ENCODE measurements around the gene FUNDC1.

Gene FUNDC1

DNA sequence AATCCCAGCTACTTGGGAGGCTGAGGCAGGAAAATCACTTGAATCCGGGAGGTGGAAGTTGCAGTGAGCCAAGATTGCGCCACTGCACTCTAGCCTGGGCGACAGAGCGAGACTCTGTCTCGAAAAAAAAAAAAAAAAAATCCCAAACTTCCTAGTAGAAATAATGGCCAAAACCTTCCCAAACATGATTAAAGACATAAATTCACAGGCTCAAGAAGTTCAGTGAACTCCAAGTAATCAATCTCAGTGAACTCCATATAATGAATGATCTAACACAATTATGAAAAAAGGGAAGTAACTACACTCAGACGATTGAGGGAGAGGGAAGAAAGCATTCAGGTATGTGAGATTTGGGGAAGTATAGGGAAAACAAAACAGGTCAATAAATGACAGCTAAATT lies 6.5 kb downstream of the FUNDC1 start:
- H3K27ac ChIP-seq (ENCODE audit: low read length) = no peak overlapping the region
- no peaks in the 10 kb centered on the region for H3K36me3 ChIP-seq (ENCODE audit: control insufficient read depth in 2 of 2, insufficient read depth in 2 of 2, low read length in 2 of 2)
- H3K27me3 ChIP-seq (ENCODE audit: control insufficient read depth in 1 of 2, insufficient read depth in 2 of 2, low read length in 2 of 2) = no peaks in the 10 kb centered on the region
- H3K4me3 ChIP-seq (ENCODE audit: low read length in 2 of 2) = no peak overlapping the region
- no peak overlapping the region for H3K9ac ChIP-seq (ENCODE audit: low read length in 2 of 2)
- H3K4me1 ChIP-seq (ENCODE audit: control insufficient read depth, insufficient read depth, low read length) = no peaks in the 10 kb centered on the region
- H3K9me3 ChIP-seq (ENCODE audit: control insufficient read depth in 2 of 2, low read length in 2 of 2) = no peaks in the 10 kb centered on the region

DNA sequence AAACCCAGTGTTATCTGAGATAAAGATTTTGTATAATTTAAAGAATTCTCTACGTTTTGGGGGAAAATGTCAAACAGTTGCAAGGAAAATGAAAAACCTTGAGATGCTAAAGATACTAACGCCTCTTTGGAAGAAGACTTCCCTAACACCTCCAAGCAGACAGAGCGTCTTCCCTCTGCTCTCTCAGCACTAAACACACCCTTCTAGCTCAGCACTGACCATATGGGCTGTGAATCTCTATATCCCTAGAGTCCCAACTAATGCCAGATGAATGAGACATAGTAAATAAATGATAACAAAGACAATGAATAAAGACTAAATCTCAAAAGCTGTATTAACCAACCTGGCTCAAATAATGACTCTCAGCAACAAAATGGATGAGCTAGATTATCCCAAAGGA lies 13.3 kb downstream of the FUNDC1 start:
- no peaks in the 10 kb centered on the region for H3K27me3 ChIP-seq (ENCODE audit: control insufficient read depth in 1 of 2, insufficient read depth in 2 of 2, low read length in 2 of 2)
- no peaks in the 10 kb centered on the region for H3K9me3 ChIP-seq (ENCODE audit: control insufficient read depth in 2 of 2, low read length in 2 of 2)
- no peak overlapping the region for H3K4me3 ChIP-seq (ENCODE audit: low read length in 2 of 2)
- no peak overlapping the region for H3K27ac ChIP-seq (ENCODE audit: low read length)
- H3K4me1 ChIP-seq (ENCODE audit: control insufficient read depth, insufficient read depth, low read length) = no peaks in the 10 kb centered on the region
- H3K36me3 ChIP-seq (ENCODE audit: control insufficient read depth in 2 of 2, insufficient read depth in 2 of 2, low read length in 2 of 2) = peaks cover 0 to under 1% of the 10 kb centered on the region in 2 donors
- H3K9ac ChIP-seq (ENCODE audit: low read length in 2 of 2) = no peak overlapping the region

DNA sequence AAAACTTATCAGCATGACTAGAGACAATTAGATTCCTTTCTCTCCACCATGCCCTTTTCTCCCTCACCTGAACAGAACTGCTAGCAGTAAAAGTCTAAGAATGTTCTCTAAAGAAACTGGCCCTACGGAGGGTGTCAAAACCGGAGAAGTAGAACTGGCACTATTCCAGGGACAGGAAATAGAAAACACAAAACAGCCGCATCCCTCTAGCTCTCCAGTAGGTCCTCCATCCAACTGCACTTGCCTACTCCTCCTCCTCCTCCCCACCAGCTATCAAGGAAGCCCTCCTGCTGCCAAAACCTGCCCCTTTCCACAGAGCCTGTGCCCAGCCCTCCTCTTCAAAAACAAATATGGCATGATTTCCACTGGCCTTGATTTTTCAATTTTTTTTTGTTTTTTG lies 28.4 kb downstream of the FUNDC1 start:
- no peaks in the 10 kb centered on the region for H3K4me1 ChIP-seq (ENCODE audit: control insufficient read depth, insufficient read depth, low read length)
- H3K9me3 ChIP-seq (ENCODE audit: control insufficient read depth in 2 of 2, low read length in 2 of 2) = no peaks in the 10 kb centered on the region
- no peak overlapping the region for H3K9ac ChIP-seq (ENCODE audit: low read length in 2 of 2)
- H3K27me3 ChIP-seq (ENCODE audit: control insufficient read depth in 1 of 2, insufficient read depth in 2 of 2, low read length in 2 of 2) = peaks cover 0 to 4% of the 10 kb centered on the region in 2 donors
- no peaks in the 10 kb centered on the region for H3K36me3 ChIP-seq (ENCODE audit: control insufficient read depth in 2 of 2, insufficient read depth in 2 of 2, low read length in 2 of 2)
- no peak overlapping the region for H3K27ac ChIP-seq (ENCODE audit: low read length)
- H3K4me3 ChIP-seq (ENCODE audit: low read length in 2 of 2) = no peak overlapping the region

DNA sequence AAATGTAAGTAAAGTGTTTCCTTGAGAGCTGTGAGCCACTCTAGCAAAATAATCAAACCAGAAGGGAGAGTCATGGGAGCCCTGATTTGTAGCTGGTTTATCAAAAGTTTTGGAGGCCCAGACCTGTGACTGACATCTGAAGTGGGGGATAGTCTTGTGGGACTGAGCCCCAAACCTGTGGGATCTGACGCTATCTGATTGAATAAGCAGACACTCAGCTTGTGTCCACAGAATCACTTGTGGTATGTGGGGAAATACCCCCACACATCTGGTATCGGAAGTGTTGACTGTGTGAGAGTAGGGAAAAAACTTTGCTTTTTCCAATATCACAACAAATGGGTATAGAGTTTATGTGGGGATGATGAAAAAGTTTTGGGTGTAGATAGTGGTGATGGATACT lies 35.4 kb downstream of the FUNDC1 start:
- H3K9ac ChIP-seq (ENCODE audit: low read length in 2 of 2) = no peak overlapping the region
- no peak overlapping the region for H3K4me3 ChIP-seq (ENCODE audit: low read length in 2 of 2)
- H3K27ac ChIP-seq (ENCODE audit: low read length) = no peak overlapping the region
- no peaks in the 10 kb centered on the region for H3K9me3 ChIP-seq (ENCODE audit: control insufficient read depth in 2 of 2, low read length in 2 of 2)
- no peaks in the 10 kb centered on the region for H3K36me3 ChIP-seq (ENCODE audit: control insufficient read depth in 2 of 2, insufficient read depth in 2 of 2, low read length in 2 of 2)
- no peaks in the 10 kb centered on the region for H3K4me1 ChIP-seq (ENCODE audit: control insufficient read depth, insufficient read depth, low read length)
- H3K27me3 ChIP-seq (ENCODE audit: control insufficient read depth in 1 of 2, insufficient read depth in 2 of 2, low read length in 2 of 2) = no peaks in the 10 kb centered on the region

GRCh38 chrX:44506678-44507077 lies 36.0 kb downstream of the FUNDC1 start:
- no peak overlapping the region for H3K9ac ChIP-seq (ENCODE audit: low read length in 2 of 2)
- no peak overlapping the region for H3K4me3 ChIP-seq (ENCODE audit: low read length in 2 of 2)
- no peaks in the 10 kb centered on the region for H3K9me3 ChIP-seq (ENCODE audit: control insufficient read depth in 2 of 2, low read length in 2 of 2)
- no peaks in the 10 kb centered on the region for H3K27me3 ChIP-seq (ENCODE audit: control insufficient read depth in 1 of 2, insufficient read depth in 2 of 2, low read length in 2 of 2)
- no peaks in the 10 kb centered on the region for H3K4me1 ChIP-seq (ENCODE audit: control insufficient read depth, insufficient read depth, low read length)
- H3K27ac ChIP-seq (ENCODE audit: low read length) = no peak overlapping the region
- H3K36me3 ChIP-seq (ENCODE audit: control insufficient read depth in 2 of 2, insufficient read depth in 2 of 2, low read length in 2 of 2) = no peaks in the 10 kb centered on the region

DNA sequence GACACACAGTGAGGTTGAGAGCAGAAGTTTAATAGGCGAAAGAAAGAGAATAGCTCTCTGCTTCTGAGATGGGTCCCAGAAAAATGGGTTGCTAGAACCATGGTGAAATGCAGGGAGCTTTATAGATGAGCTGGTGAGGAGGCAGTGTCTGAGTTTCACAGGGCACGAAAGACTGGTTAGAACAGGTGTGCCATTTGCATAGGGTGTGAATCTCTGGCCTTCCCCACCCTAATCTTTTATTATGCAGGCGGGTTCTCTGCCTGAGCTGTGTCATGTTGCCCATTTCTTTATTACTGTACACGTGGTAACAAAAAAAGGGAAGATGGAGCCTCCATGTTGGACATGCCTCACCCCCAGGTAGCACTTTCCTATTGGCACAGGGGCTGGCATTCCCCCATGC lies 39.1 kb downstream of the FUNDC1 start:
- Histone ChIP-seq H3K27ac (ENCODE audit: low read length) (no peak overlapping the region), H3K36me3 (ENCODE audit: control insufficient read depth in 2 of 2, insufficient read depth in 2 of 2, low read length in 2 of 2) (no peaks in the 10 kb centered on the region), H3K4me3 (ENCODE audit: low read length in 2 of 2) (no peak overlapping the region), H3K4me1 (ENCODE audit: control insufficient read depth, insufficient read depth, low read length) (no peaks in the 10 kb centered on the region), H3K9ac (ENCODE audit: low read length in 2 of 2) (no peak overlapping the region), H3K27me3 (ENCODE audit: control insufficient read depth in 1 of 2, insufficient read depth in 2 of 2, low read length in 2 of 2) (no peaks in the 10 kb centered on the region), H3K9me3 (ENCODE audit: control insufficient read depth in 2 of 2, low read length in 2 of 2) (no peaks in the 10 kb centered on the region)

- Histone ChIP-seq H3K9ac (ENCODE audit: low read length in 2 of 2) (no peak overlapping the region), H3K4me3 (ENCODE audit: low read length in 2 of 2) (no peak overlapping the region), H3K4me1 (ENCODE audit: control insufficient read depth, insufficient read depth, low read length) (no peaks in the 10 kb centered on the region)
Measured at GRCh38 chrX:44495091-44495490, 47.6 kb downstream of the FUNDC1 start.

DNA sequence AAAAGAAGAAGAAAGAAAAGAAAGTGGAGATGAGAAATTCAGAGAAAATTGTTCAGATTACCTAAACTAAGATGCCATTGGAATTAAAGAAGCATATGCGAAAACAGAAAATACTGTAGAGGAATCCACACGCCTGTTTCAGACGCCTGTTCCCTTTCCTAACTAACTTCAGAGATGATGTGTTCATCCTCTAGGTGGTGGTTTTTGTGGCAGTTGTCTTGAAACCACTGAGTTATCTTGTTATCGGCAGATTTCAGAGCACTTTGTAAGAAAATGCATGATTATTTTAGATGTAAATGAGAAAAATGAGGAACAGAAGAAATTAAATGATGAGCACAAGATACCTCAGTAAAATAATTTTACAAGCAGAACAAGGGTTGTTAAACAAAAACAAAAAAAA lies 48.3 kb downstream of the FUNDC1 start:
- H3K4me1 ChIP-seq (ENCODE audit: control insufficient read depth, insufficient read depth, low read length) = no peaks in the 10 kb centered on the region
- no peak overlapping the region for H3K4me3 ChIP-seq (ENCODE audit: low read length in 2 of 2)
- no peak overlapping the region for H3K27ac ChIP-seq (ENCODE audit: low read length)
- H3K9ac ChIP-seq (ENCODE audit: low read length in 2 of 2) = no peak overlapping the region
- no peaks in the 10 kb centered on the region for H3K36me3 ChIP-seq (ENCODE audit: control insufficient read depth in 2 of 2, insufficient read depth in 2 of 2, low read length in 2 of 2)
- no peaks in the 10 kb centered on the region for H3K9me3 ChIP-seq (ENCODE audit: control insufficient read depth in 2 of 2, low read length in 2 of 2)
- H3K27me3 ChIP-seq (ENCODE audit: control insufficient read depth in 1 of 2, insufficient read depth in 2 of 2, low read length in 2 of 2) = no peaks in the 10 kb centered on the region

More at GRCh38 chrX:44495091-44495490, 47.6 kb downstream of the FUNDC1 start:
- Histone ChIP-seq H3K36me3 (ENCODE audit: control insufficient read depth in 2 of 2, insufficient read depth in 2 of 2, low read length in 2 of 2) (no peaks in the 10 kb centered on the region), H3K9me3 (ENCODE audit: control insufficient read depth in 2 of 2, low read length in 2 of 2) (no peaks in the 10 kb centered on the region), H3K27me3 (ENCODE audit: control insufficient read depth in 1 of 2, insufficient read depth in 2 of 2, low read length in 2 of 2) (no peaks in the 10 kb centered on the region), H3K27ac (ENCODE audit: low read length) (no peak overlapping the region)

- Histone ChIP-seq H3K36me3 (ENCODE audit: control insufficient read depth in 2 of 2, insufficient read depth in 2 of 2, low read length in 2 of 2) (no peaks in the 10 kb centered on the region), H3K27ac (ENCODE audit: low read length) (no peak overlapping the region), H3K4me3 (ENCODE audit: low read length in 2 of 2) (no peak overlapping the region), H3K27me3 (ENCODE audit: control insufficient read depth in 1 of 2, insufficient read depth in 2 of 2, low read length in 2 of 2) (peaks cover 0 to 6% of the 10 kb centered on the region in 2 donors), H3K9me3 (ENCODE audit: control insufficient read depth in 2 of 2, low read length in 2 of 2) (peaks cover 0 to under 1% of the 10 kb centered on the region in 2 donors), H3K4me1 (ENCODE audit: control insufficient read depth, insufficient read depth, low read length) (no peaks in the 10 kb centered on the region), H3K9ac (ENCODE audit: low read length in 2 of 2) (no peak overlapping the region)
Measured at GRCh38 chrX:44489515-44489914, 53.1 kb downstream of the FUNDC1 start.

DNA sequence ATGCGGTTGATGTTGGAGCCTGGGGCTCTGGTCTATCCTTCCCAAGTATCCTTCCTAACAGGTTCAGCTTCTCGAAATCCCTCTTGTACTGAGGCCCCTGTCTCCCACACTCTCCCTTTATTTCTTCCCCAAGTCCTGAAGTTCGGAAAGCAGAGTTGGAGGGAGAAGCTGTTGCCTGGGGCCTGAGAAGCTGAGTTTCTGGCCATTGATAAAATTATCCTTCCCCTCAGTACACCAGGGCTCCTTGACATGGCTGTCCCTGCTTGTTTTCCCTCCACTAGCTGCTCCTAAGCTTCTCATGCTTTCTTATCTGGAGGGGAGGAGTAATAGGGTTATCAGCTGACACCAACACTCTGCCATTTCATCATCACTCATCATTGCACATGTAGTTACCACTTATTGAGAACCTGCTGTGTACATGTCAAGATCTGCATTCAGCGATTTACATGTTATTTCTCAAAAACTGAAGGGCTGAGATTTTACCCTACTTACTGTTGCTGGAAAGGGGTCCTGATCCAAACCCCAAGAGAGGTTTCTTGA lies 58.0 kb downstream of the FUNDC1 start:
- no peaks in the 10 kb centered on the region for H3K36me3 ChIP-seq (ENCODE audit: control insufficient read depth in 2 of 2, insufficient read depth in 2 of 2, low read length in 2 of 2)
- H3K9ac ChIP-seq (ENCODE audit: low read length in 2 of 2) = no peak overlapping the region
- H3K4me1 ChIP-seq (ENCODE audit: control insufficient read depth, insufficient read depth, low read length) = no peaks in the 10 kb centered on the region
- no peak overlapping the region for H3K27ac ChIP-seq (ENCODE audit: low read length)
- no peak overlapping the region for H3K4me3 ChIP-seq (ENCODE audit: low read length in 2 of 2)
- peaks cover 0 to 2% of the 10 kb centered on the region in 2 donors for H3K9me3 ChIP-seq (ENCODE audit: control insufficient read depth in 2 of 2, low read length in 2 of 2)
- peaks cover 0 to 13% of the 10 kb centered on the region in 2 donors for H3K27me3 ChIP-seq (ENCODE audit: control insufficient read depth in 1 of 2, insufficient read depth in 2 of 2, low read length in 2 of 2)

- Histone ChIP-seq H3K4me3 (ENCODE audit: low read length in 2 of 2) (no peak overlapping the region), H3K27me3 (ENCODE audit: control insufficient read depth in 1 of 2, insufficient read depth in 2 of 2, low read length in 2 of 2) (peaks cover 0 to 13% of the 10 kb centered on the region in 2 donors), H3K4me1 (ENCODE audit: control insufficient read depth, insufficient read depth, low read length) (no peaks in the 10 kb centered on the region), H3K9ac (ENCODE audit: low read length in 2 of 2) (no peak overlapping the region), H3K27ac (ENCODE audit: low read length) (no peak overlapping the region), H3K36me3 (ENCODE audit: control insufficient read depth in 2 of 2, insufficient read depth in 2 of 2, low read length in 2 of 2) (no peaks in the 10 kb centered on the region), H3K9me3 (ENCODE audit: control insufficient read depth in 2 of 2, low read length in 2 of 2) (peaks cover 0 to 2% of the 10 kb centered on the region in 2 donors)
Measured at GRCh38 chrX:44483965-44484606, 58.6 kb downstream of the FUNDC1 start.

All from stomach smooth muscle (tissue), 2 donors.